Measurements from ENCODE around the gene DMRT1. TPM values are rescaled to one million over a fixed set of nuclear protein-coding genes. Genes with fewer than 3 reads are reported as not detected.

DMRT1 gene
- total RNA-seq, 1 donor from 2014 or later = not detected

GRCh38 chr9:942805-943580, 101.5 kb downstream of the DMRT1 start:
- no peak for TF ChIP-seq CTCF (conservative IDR thresholded peaks at IDR 0.05)
- Mint-ChIP-seq H3K9me3 (peaks cover 8% of the 10 kb centered on the region), H3K27me3 (ENCODE audit: low read depth) (peaks cover 52% of the 10 kb centered on the region), H3K27ac (ENCODE audit: unreplicated experiment) (no peak overlapping the region), H3K4me1 (no peaks in the 10 kb centered on the region), H3K36me3 (ENCODE audit: low read depth) (peaks cover 4% of the 10 kb centered on the region), H3K4me3 (no peak overlapping the region)
- DNase-seq (ENCODE audit: low read depth, low spot score) = no peak

- Mint-ChIP-seq H3K4me1 (no peaks in the 10 kb centered on the region), H3K27ac (ENCODE audit: unreplicated experiment) (no peak overlapping the region), H3K36me3 (ENCODE audit: low read depth) (no peaks in the 10 kb centered on the region), H3K9me3 (no peaks in the 10 kb centered on the region), H3K4me3 (no peak overlapping the region), H3K27me3 (ENCODE audit: low read depth) (peaks cover 45% of the 10 kb centered on the region)
- DNase-seq (ENCODE audit: low read depth, low spot score) = no peak
- TF ChIP-seq CTCF (conservative IDR thresholded peaks at IDR 0.05) = no peak
These were observed 106.5 kb downstream of the DMRT1 start for GRCh38 chr9:947985-948384.

GRCh38 chr9:948497-948896, 107.0 kb downstream of the DMRT1 start:
- no peak overlapping the region for H3K27ac Mint-ChIP-seq (ENCODE audit: unreplicated experiment)
- H3K36me3 Mint-ChIP-seq (ENCODE audit: low read depth) = no peaks in the 10 kb centered on the region

GRCh38 chr9:950139-950538, 108.6 kb downstream of the DMRT1 start:
- no peaks in the 10 kb centered on the region for H3K4me1 Mint-ChIP-seq
- no peak for DNase-seq (ENCODE audit: low read depth, low spot score)
- H3K27ac Mint-ChIP-seq (ENCODE audit: unreplicated experiment) = no peak overlapping the region
- H3K36me3 Mint-ChIP-seq (ENCODE audit: low read depth) = no peaks in the 10 kb centered on the region
- no peak overlapping the region for H3K4me3 Mint-ChIP-seq
- no peak for TF ChIP-seq CTCF (conservative IDR thresholded peaks at IDR 0.05)
- no peaks in the 10 kb centered on the region for H3K9me3 Mint-ChIP-seq
- peaks cover 27% of the 10 kb centered on the region for H3K27me3 Mint-ChIP-seq (ENCODE audit: low read depth)

More at GRCh38 chr9:948497-948896, 107.0 kb downstream of the DMRT1 start:
- Mint-ChIP-seq H3K4me3 (no peak overlapping the region), H3K27me3 (ENCODE audit: low read depth) (peaks cover 40% of the 10 kb centered on the region), H3K4me1 (no peaks in the 10 kb centered on the region), H3K9me3 (no peaks in the 10 kb centered on the region)
- TF ChIP-seq CTCF (conservative IDR thresholded peaks at IDR 0.05) = no peak
- no peak for DNase-seq (ENCODE audit: low read depth, low spot score)

- H3K4me3 Mint-ChIP-seq = no peak overlapping the region
- peaks cover 21% of the 10 kb centered on the region for H3K27me3 Mint-ChIP-seq (ENCODE audit: low read depth)
- no peak for TF ChIP-seq CTCF (conservative IDR thresholded peaks at IDR 0.05)
These were observed 111.0 kb downstream of the DMRT1 start for GRCh38 chr9:952546-952945.

More at GRCh38 chr9:952546-952945, 111.0 kb downstream of the DMRT1 start:
- Mint-ChIP-seq H3K36me3 (ENCODE audit: low read depth) (no peaks in the 10 kb centered on the region), H3K27ac (ENCODE audit: unreplicated experiment) (no peak overlapping the region), H3K4me1 (no peaks in the 10 kb centered on the region), H3K9me3 (no peaks in the 10 kb centered on the region)
- no peak for DNase-seq (ENCODE audit: low read depth, low spot score)
